ENCODE data around the gene ARMC3.

- TF ChIP-seq CTCF (IDR thresholded peaks at IDR 0.05), result no peak
- TF ChIP-seq POLR2A (IDR thresholded peaks at IDR 0.05), result no peak
Measured at GRCh38 chr10:22891797-22892196, 36.1 kb upstream of the ARMC3 start.

Measured in lower leg skin (tissue), 3 donors.